Liver (tissue), 9 donors: ENCODE measurements around the gene PPIE. TPM values are rescaled to one million over a fixed set of nuclear protein-coding genes. Genes with fewer than 3 reads are reported as not detected.

ENCODE experiments used
- DNase-seq: peaks from one replicate; pipeline ENCODE4 v3.0.0-alpha.2; 2017; ENCODE audit warnings: low spot score
- H3K27ac ChIP-seq, 2 donors: one replicate each; pipeline ENCODE4 v1.7.0; 2013; ENCODE audit warnings: inconsistent platforms in 2 of 2, low read length in 2 of 2, control low read depth in 1 of 2, low read depth in 1 of 2, mild to moderate bottlenecking in 1 of 2
- H3K27me3 ChIP-seq, 4 donors: one replicate each; pipeline versions ENCODE4 v1.6.1 to v1.7.0; 2013; ENCODE audit warnings: low read length in 3 of 4, inconsistent platforms in 1 of 4, mild to moderate bottlenecking in 1 of 4, moderate library complexity in 1 of 4; ENCODE audit not compliant: control insufficient read depth in 4 of 4, insufficient read depth in 4 of 4
- H3K36me3 ChIP-seq, 4 donors: one replicate each; pipeline versions ENCODE4 v1.6.1 to v1.7.0; 2013; ENCODE audit warnings: low read length in 3 of 4, mild to moderate bottlenecking in 3 of 4, low read depth in 1 of 4, moderate library complexity in 1 of 4; ENCODE audit not compliant: control insufficient read depth in 4 of 4, insufficient read depth in 3 of 4
- H3K4me1 ChIP-seq, 4 donors: one replicate each; pipeline versions ENCODE4 v1.6.1 to v1.7.0; 2013; ENCODE audit warnings: low read length in 3 of 4, mild to moderate bottlenecking in 3 of 4, moderate library complexity in 1 of 4; ENCODE audit not compliant: control insufficient read depth in 4 of 4, insufficient read depth in 4 of 4
- H3K4me3 ChIP-seq, 3 donors: one replicate each; pipeline versions ENCODE4 v1.6.1 to v1.7.0; 2013; ENCODE audit warnings: low read length in 3 of 3, control low read depth in 1 of 3, low read depth in 1 of 3, mild to moderate bottlenecking in 1 of 3
- H3K9ac ChIP-seq, 2 donors: one replicate each; pipeline ENCODE4 v1.7.0; 2013; ENCODE audit warnings: low read length in 2 of 2, mild to moderate bottlenecking in 2 of 2, moderate library complexity in 2 of 2, control low read depth in 1 of 2, low read depth in 1 of 2
- H3K9me3 ChIP-seq, 4 donors: one replicate each; pipeline versions ENCODE4 v1.6.1 to v1.7.0; 2013; ENCODE audit warnings: low read length in 3 of 4; ENCODE audit not compliant: control insufficient read depth in 4 of 4
- EGR1 ChIP-seq, 2 donors: IDR thresholded peaks; 2 replicates each; pipeline ENCODE4 v1.6.1; 2016 to 2018; ENCODE audit warnings: antibody characterized with exemption in 2 of 2, low read depth in 2 of 2
- FOXA1 ChIP-seq: IDR thresholded peaks from 2 replicates; pipeline ENCODE4 v1.6.1; 2016; ENCODE audit warnings: antibody characterized with exemption
- FOXA2 ChIP-seq: IDR thresholded peaks from 2 replicates; pipeline ENCODE4 v1.6.1; 2016; ENCODE audit warnings: antibody characterized with exemption
- GABPA ChIP-seq, 2 donors: IDR thresholded peaks in 1 of 2; conservative IDR thresholded peaks in 1 of 2; 2 replicates each; pipeline ENCODE4 v1.6.1; 2016; ENCODE audit warnings: antibody characterized with exemption in 2 of 2, mild to moderate bottlenecking in 1 of 2, moderate library complexity in 1 of 2
- HNF4A ChIP-seq, 2 donors: conservative IDR thresholded peaks; 2 replicates each; pipeline ENCODE4 v1.6.1; 2016; ENCODE audit warnings: antibody characterized with exemption in 2 of 2, mild to moderate bottlenecking in 2 of 2
- JUND ChIP-seq, 2 donors: IDR thresholded peaks; 2 replicates each; pipeline ENCODE4 v1.6.1; 2016; ENCODE audit warnings: antibody characterized with exemption in 2 of 2
- NR2F2 ChIP-seq: IDR thresholded peaks from 2 replicates; pipeline ENCODE4 v1.6.1; 2016; ENCODE audit warnings: antibody characterized with exemption
- REST ChIP-seq: IDR thresholded peaks from 2 replicates; pipeline ENCODE4 v1.6.1; 2016; ENCODE audit warnings: antibody characterized with exemption, mild to moderate bottlenecking
- SP1 ChIP-seq: IDR thresholded peaks from 2 replicates; pipeline ENCODE4 v1.6.1; 2018; ENCODE audit warnings: antibody characterized with exemption, mild to moderate bottlenecking
- YY1 ChIP-seq: IDR thresholded peaks from 2 replicates; pipeline ENCODE4 v1.6.1; 2016; ENCODE audit warnings: antibody characterized with exemption, mild to moderate bottlenecking
- WGBS: extraction: QIAGEN DNeasy Blood & Tissue Kit; methylation state at CpG from one replicate; pipeline ENCODE4 v1.1.7; 2013; 5-methylcytosine and 5-hydroxymethylcytosine counted together
- polyA plus RNA-seq, 2 donors: library from polyadenylated mRNA; stranded (reverse) in 1 of 2; unstranded in 1 of 2; fragments of 200-250 nt in 1 of 2; fragments of >200 nt in 1 of 2; fragmentation: Nextera tagmentation in 1 of 2; extraction: Ambion mirVana in 1 of 2; gene quantifications; one replicate each; pipeline versions ENCODE4 v1.2.1 to v1.2.3, GENCODE V29; 2013 to 2015
- total RNA-seq, 2 donors: library from RNA; depleted of rRNA; stranded (reverse); fragments of >200 nt; gene quantifications; one replicate each; pipeline ENCODE4 v1.2.3, GENCODE V29; 2014
- TF ChIP-seq, protein P1 (sequence below): IDR thresholded peaks from 2 replicates; pipeline ENCODE4 v1.6.1; 2016; ENCODE audit warnings: antibody characterized with exemption
- TF ChIP-seq, protein P2 (sequence below): IDR thresholded peaks from 2 replicates; pipeline ENCODE4 v1.6.1; 2016; ENCODE audit warnings: antibody characterized with exemption
- TF ChIP-seq, protein P3 (sequence below): fragments of 150-350 bp; IDR thresholded peaks from 2 replicates; pipeline ENCODE4 v1.5.1; 2017; ENCODE audit warnings: improper control_type of control experiment, low read depth, low read length; ENCODE audit not compliant: missing input control
- donor health status: healthy.
- donor health status: healthy.
- donor health status: healthy.
- donor health status: healthy.
- donor health status: healthy.

Gene PPIE
- total and polyA plus RNA-seq, 4 donors, result 15.5 to 23.6 (median 19.2) TPM

- no peak for DNase-seq
- H3K4me1 ChIP-seq, result peaks cover 0 to 14% (median 10%) of the 10 kb centered on the region in 4 donors
- TF ChIP-seq REST, result no peak
- TF ChIP-seq, protein P1, sequence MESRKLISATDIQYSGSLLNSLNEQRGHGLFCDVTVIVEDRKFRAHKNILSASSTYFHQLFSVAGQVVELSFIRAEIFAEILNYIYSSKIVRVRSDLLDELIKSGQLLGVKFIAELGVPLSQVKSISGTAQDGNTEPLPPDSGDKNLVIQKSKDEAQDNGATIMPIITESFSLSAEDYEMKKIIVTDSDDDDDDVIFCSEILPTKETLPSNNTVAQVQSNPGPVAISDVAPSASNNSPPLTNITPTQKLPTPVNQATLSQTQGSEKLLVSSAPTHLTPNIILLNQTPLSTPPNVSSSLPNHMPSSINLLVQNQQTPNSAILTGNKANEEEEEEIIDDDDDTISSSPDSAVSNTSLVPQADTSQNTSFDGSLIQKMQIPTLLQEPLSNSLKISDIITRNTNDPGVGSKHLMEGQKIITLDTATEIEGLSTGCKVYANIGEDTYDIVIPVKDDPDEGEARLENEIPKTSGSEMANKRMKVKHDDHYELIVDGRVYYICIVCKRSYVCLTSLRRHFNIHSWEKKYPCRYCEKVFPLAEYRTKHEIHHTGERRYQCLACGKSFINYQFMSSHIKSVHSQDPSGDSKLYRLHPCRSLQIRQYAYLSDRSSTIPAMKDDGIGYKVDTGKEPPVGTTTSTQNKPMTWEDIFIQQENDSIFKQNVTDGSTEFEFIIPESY, result no peak
- no peak for TF ChIP-seq NR2F2
- TF ChIP-seq, protein P2, sequence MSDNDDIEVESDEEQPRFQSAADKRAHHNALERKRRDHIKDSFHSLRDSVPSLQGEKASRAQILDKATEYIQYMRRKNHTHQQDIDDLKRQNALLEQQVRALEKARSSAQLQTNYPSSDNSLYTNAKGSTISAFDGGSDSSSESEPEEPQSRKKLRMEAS, result no peak
- no peak for TF ChIP-seq FOXA2
- TF ChIP-seq GABPA (IDR thresholded peaks at IDR 0.05 in 1 of 2, conservative IDR thresholded peaks at IDR 0.05 in 1 of 2), result no peak
- no peak for TF ChIP-seq YY1
- TF ChIP-seq JUND (IDR thresholded peaks at IDR 0.05), result no peak
- TF ChIP-seq SP1, result no peak
- no peaks in the 10 kb centered on the region for H3K9me3 ChIP-seq
- no peak overlapping the region for H3K27ac ChIP-seq
- H3K4me3 ChIP-seq, result no peak overlapping the region
- no peak overlapping the region for H3K9ac ChIP-seq
- peaks cover 4 to 11% (median 5%) of the 10 kb centered on the region in 4 donors for H3K27me3 ChIP-seq
- no peaks in the 10 kb centered on the region for H3K36me3 ChIP-seq
Measured at GRCh38 chr1:39689635-39690034, 49.0 kb upstream of the PPIE start.

DNA sequence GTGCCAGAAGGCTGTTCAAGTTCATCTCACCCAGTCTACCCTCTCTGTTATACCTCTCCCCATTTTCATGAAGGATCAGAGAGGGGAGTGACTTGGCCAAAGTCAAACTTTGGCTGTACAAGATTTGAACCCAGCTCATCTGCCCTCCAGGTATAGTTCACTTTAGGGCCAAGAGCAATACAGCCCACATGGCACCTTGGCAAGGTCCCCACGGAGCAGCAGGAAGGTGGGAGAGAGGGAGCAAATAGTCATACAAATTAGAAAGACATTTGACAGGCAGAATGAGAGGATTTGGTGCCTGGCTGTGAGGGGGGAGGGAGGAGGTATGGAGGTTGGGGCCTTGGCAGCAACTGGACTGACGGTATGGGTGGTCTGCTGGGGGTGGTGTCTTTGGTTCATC, 48.5 kb upstream of the PPIE start:
- Histone ChIP-seq H3K4me1 (peaks cover 0 to 14% (median 10%) of the 10 kb centered on the region in 4 donors), H3K9ac (no peak overlapping the region), H3K27ac (no peak overlapping the region), H3K36me3 (no peaks in the 10 kb centered on the region), H3K4me3 (no peak overlapping the region), H3K9me3 (no peaks in the 10 kb centered on the region), H3K27me3 (peaks cover 4 to 7% (median 5%) of the 10 kb centered on the region in 4 donors)
- TF ChIP-seq, protein P3, sequence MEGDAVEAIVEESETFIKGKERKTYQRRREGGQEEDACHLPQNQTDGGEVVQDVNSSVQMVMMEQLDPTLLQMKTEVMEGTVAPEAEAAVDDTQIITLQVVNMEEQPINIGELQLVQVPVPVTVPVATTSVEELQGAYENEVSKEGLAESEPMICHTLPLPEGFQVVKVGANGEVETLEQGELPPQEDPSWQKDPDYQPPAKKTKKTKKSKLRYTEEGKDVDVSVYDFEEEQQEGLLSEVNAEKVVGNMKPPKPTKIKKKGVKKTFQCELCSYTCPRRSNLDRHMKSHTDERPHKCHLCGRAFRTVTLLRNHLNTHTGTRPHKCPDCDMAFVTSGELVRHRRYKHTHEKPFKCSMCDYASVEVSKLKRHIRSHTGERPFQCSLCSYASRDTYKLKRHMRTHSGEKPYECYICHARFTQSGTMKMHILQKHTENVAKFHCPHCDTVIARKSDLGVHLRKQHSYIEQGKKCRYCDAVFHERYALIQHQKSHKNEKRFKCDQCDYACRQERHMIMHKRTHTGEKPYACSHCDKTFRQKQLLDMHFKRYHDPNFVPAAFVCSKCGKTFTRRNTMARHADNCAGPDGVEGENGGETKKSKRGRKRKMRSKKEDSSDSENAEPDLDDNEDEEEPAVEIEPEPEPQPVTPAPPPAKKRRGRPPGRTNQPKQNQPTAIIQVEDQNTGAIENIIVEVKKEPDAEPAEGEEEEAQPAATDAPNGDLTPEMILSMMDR, result no peak
- no peak for TF ChIP-seq SP1
- no peak for TF ChIP-seq GABPA (IDR thresholded peaks at IDR 0.05 in 1 of 2, conservative IDR thresholded peaks at IDR 0.05 in 1 of 2)
- no peak for TF ChIP-seq HNF4A (conservative IDR thresholded peaks at IDR 0.05)
- TF ChIP-seq FOXA1, result no peak
- no peak for TF ChIP-seq EGR1 (IDR thresholded peaks at IDR 0.05; ENCODE audit: low read depth in 2 of 2)
- TF ChIP-seq, protein P2, result no peak
- no peak for DNase-seq
- WGBS, result 44% methylated on average over 2 of the region's 2 CpGs
